ENCODE results near the gene KCTD13. TPM values are rescaled to one million over a fixed set of nuclear protein-coding genes. Genes with fewer than 3 reads are reported as not detected.
A peak's percentile ranks its signal among the peaks of the same experiment; 100 is the strongest.

Gene KCTD13
- total and polyA plus RNA-seq, 5 donors from 2014 or later = 7.0 to 52.3 (median 11.5) TPM

DNA sequence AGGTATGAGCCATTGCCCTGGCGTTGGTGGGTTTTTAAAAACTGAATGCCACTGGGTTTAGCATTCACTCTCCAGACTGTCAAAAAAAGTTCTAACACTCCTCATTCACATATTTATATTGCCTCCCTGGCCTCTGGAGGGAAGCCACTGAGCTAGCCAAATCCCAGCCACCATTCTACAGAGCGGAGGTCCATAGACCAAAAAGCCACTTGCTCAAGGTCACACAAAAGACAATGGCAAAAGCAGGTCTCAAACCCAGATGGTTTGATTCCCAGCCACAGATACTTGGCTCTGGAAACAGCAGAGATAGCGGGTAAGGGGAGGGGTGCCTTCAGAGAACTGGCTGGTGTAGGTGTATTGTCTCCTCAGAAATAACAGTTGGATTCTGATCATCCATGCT lies 45.0 kb downstream of the KCTD13 start:
- H3K4me1 Mint-ChIP-seq = peaks cover 0 to 15% (median 7%) of the 10 kb centered on the region in 4 donors
- H3K4me3 Mint-ChIP-seq = no peak overlapping the region
- DNase-seq = no peak
- H3K4me1 ChIP-seq (ENCODE audit: control insufficient read depth, insufficient read depth, low read length, poor library complexity, severe bottlenecking) = peaks cover 16% of the 10 kb centered on the region
- no peak for ATAC-seq (ENCODE audit: low read depth in 2 of 2)
- no peaks in the 10 kb centered on the region for H3K36me3 Mint-ChIP-seq
- H3K9me3 ChIP-seq (ENCODE audit: control insufficient read depth in 2 of 2, low read length in 2 of 2) = no peaks in the 10 kb centered on the region
- H3K27me3 ChIP-seq (ENCODE audit: control insufficient read depth, insufficient read depth, low read length) = peaks cover 6% of the 10 kb centered on the region
- H3K9me3 Mint-ChIP-seq = peaks cover 0 to 5% (median 0%) of the 10 kb centered on the region in 7 donors
- H3K27ac Mint-ChIP-seq = no peak overlapping the region
- no peak overlapping the region for H3K27ac ChIP-seq (ENCODE audit: insufficient read depth, low read length, poor library complexity, severe bottlenecking)
- H3K27me3 Mint-ChIP-seq = peaks cover 36% of the 10 kb centered on the region
- H3K4me3 ChIP-seq (ENCODE audit: low read depth, low read length) = no peak overlapping the region
- H3K36me3 ChIP-seq (ENCODE audit: control insufficient read depth, insufficient read depth, low read length) = no peaks in the 10 kb centered on the region

DNA sequence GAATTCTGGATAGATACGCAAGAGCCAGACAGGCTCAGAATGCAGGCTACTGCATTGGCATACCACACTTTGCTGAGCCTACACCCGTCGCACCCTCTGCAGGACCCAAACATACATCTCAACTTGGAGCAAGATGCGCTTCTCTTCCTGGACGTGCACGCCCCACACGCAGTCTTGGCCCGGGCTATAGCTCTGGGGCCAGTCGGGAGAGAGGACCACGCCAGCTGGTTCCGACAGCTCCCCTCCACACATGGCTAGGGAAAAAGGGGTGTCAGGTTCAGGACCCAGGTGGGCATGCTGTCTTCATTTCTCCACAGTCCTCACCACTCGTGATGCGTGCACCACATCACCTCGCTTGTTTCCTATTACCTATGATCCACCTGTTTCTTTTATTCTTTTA lies 47.9 kb downstream of the KCTD13 start:
- Mint-ChIP-seq H3K9me3 (peaks cover 0 to 3% (median 0%) of the 10 kb centered on the region in 7 donors), H3K36me3 (no peaks in the 10 kb centered on the region), H3K27ac (no peak overlapping the region), H3K27me3 (peaks cover 53% of the 10 kb centered on the region), H3K4me1 (peaks cover 0 to 19% (median 7%) of the 10 kb centered on the region in 4 donors), H3K4me3 (peak overlapping the region in 2 of 4 donors; percentile 21 to 50)
- Histone ChIP-seq H3K4me3 (ENCODE audit: low read depth, low read length) (no peak overlapping the region), H3K4me1 (ENCODE audit: control insufficient read depth, insufficient read depth, low read length, poor library complexity, severe bottlenecking) (peaks cover 16% of the 10 kb centered on the region), H3K27me3 (ENCODE audit: control insufficient read depth, insufficient read depth, low read length) (peaks cover 6% of the 10 kb centered on the region), H3K9me3 (ENCODE audit: control insufficient read depth in 2 of 2, low read length in 2 of 2) (no peaks in the 10 kb centered on the region), H3K27ac (ENCODE audit: insufficient read depth, low read length, poor library complexity, severe bottlenecking) (no peak overlapping the region), H3K36me3 (ENCODE audit: control insufficient read depth, insufficient read depth, low read length) (no peaks in the 10 kb centered on the region)
- no peak for ATAC-seq (ENCODE audit: low read depth in 2 of 2)
- DNase-seq = no peak

DNA sequence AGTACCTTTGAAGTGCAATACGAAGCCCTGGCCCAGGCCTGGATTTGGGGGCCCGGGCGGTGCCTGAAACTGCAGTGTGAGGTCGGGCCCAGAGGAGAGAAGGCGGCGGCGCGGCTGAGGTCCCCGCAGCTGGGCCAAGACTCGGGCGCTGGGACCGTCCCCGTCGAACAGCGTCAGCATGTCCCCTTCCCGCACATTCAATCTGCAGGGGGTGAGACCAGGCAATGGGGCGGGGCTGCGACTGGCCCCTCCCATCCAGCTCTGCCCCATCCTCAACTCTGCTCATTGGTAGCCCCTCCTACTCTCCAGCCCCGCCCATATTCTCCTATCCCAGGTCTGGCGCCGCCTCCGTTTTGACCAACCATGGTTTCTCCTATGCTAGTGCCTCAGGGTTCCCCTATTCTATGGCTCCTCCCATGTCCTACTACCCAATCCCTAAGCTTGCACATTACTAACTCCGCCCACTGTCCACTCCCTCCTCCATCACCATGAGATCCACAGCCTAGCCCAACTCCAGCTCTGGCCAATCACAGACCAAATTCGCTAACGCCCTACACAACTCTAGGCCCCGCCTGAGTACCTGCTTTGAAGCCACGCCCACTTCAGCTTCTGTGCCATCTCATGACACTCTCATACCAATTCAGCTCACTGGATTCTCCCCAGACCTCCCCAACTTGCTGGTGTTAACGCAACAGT lies 48.6 kb downstream of the KCTD13 start:
- no peaks in the 10 kb centered on the region for H3K36me3 ChIP-seq (ENCODE audit: control insufficient read depth, insufficient read depth, low read length)
- DNase-seq (peak; percentile 25 to 71 (median 44)), ATAC-seq (ENCODE audit: low read depth in 2 of 2) (peak; percentile 43 to 44)
- peak overlapping the region in 3 of 4 donors; percentile 21 to 77 (median 69) for H3K4me3 Mint-ChIP-seq
- H3K9me3 Mint-ChIP-seq = peaks cover 0 to 2% (median 0%) of the 10 kb centered on the region in 7 donors
- peak overlapping the region; percentile 31 for H3K4me3 ChIP-seq (ENCODE audit: low read depth, low read length)
- H3K36me3 Mint-ChIP-seq = no peaks in the 10 kb centered on the region
- H3K4me1 Mint-ChIP-seq = peaks cover 0 to 19% (median 7%) of the 10 kb centered on the region in 4 donors
- H3K27ac Mint-ChIP-seq = peak overlapping the region in 2 of 3 donors; percentile 31 to 39
- H3K27me3 Mint-ChIP-seq = peaks cover 53% of the 10 kb centered on the region
- no peak overlapping the region for H3K27ac ChIP-seq (ENCODE audit: insufficient read depth, low read length, poor library complexity, severe bottlenecking)
- H3K9me3 ChIP-seq (ENCODE audit: control insufficient read depth in 2 of 2, low read length in 2 of 2) = no peaks in the 10 kb centered on the region
- H3K4me1 ChIP-seq (ENCODE audit: control insufficient read depth, insufficient read depth, low read length, poor library complexity, severe bottlenecking) = peaks cover 16% of the 10 kb centered on the region
- peaks cover 6% of the 10 kb centered on the region for H3K27me3 ChIP-seq (ENCODE audit: control insufficient read depth, insufficient read depth, low read length)

DNA sequence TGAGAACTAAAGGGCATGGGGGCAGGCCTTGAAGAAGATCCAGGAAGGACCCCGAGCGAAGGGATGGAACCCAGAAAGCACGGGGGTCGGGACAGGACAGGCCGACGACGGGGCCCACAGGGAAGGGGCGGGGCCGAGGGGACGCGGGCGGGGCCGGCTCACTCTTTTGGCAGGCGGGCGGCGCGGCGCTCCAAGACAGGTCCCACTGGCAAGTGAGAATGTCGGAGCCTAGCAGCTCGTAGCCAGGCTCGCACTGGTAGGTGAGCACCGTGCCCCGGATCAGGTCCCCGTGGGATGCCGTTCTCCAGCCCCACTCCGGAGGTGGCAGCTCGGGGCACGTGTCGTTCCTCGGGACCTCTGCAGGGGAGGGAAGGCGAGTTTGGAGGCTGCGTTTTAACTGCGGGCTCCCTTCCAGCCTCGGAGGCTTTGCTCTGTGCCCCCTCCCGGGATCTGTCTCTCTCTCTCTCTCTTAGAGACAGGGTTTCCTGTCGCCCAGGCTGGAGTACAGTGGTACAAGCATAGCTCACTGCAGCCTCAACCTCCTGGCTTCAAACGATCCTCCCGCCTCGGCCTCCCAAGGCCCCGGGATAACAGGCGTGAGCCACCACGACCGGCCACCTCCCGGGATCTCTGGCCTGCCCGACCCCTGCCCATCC lies 49.3 kb downstream of the KCTD13 start:
- H3K4me3 ChIP-seq (ENCODE audit: low read depth, low read length) = no peak overlapping the region
- Mint-ChIP-seq H3K4me1 (peaks cover 0 to 19% (median 7%) of the 10 kb centered on the region in 4 donors), H3K27ac (no peak overlapping the region), H3K9me3 (peaks cover 0 to 2% (median 0%) of the 10 kb centered on the region in 7 donors), H3K4me3 (peak overlapping the region in 3 of 4 donors; percentile 69 to 83 (median 77)), H3K36me3 (no peaks in the 10 kb centered on the region), H3K27me3 (peaks cover 53% of the 10 kb centered on the region)
- DNase-seq (peak in 1 of 3 donors; percentile 27), ATAC-seq (ENCODE audit: low read depth in 2 of 2) (peak; percentile 14 to 22)
- H3K4me1 ChIP-seq (ENCODE audit: control insufficient read depth, insufficient read depth, low read length, poor library complexity, severe bottlenecking) = peaks cover 16% of the 10 kb centered on the region
- peaks cover 6% of the 10 kb centered on the region for H3K27me3 ChIP-seq (ENCODE audit: control insufficient read depth, insufficient read depth, low read length)
- H3K36me3 ChIP-seq (ENCODE audit: control insufficient read depth, insufficient read depth, low read length) = no peaks in the 10 kb centered on the region
- H3K27ac ChIP-seq (ENCODE audit: insufficient read depth, low read length, poor library complexity, severe bottlenecking) = no peak overlapping the region
- no peaks in the 10 kb centered on the region for H3K9me3 ChIP-seq (ENCODE audit: control insufficient read depth in 2 of 2, low read length in 2 of 2)

DNA sequence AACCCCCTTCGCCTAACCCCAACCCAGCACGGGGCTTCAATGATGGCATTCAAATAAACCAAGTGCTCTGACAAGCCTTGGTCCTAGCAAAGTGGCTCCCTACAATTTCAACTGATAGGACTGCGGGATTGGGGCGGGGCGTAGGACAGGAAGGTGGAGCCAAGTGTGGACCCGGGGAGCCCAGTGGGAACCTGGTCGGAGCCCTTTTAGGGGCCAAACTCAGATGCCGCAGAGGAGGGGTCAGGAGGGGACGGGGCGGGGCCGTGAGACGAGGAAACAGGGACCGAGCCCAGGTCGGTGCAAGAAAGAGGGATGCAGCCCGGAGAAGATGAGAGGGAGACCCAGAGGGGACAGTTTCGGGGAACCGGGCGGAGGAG lies 49.8 kb downstream of the KCTD13 start:
- H3K36me3 Mint-ChIP-seq = no peaks in the 10 kb centered on the region
- H3K4me1 Mint-ChIP-seq = peaks cover 0 to 19% (median 7%) of the 10 kb centered on the region in 4 donors
- ATAC-seq (ENCODE audit: low read depth in 2 of 2) (peak in 1 of 2 donors; percentile 6), DNase-seq (no peak)
- peaks cover 52% of the 10 kb centered on the region for H3K27me3 Mint-ChIP-seq
- Histone ChIP-seq H3K9me3 (ENCODE audit: control insufficient read depth in 2 of 2, low read length in 2 of 2) (no peaks in the 10 kb centered on the region), H3K4me3 (ENCODE audit: low read depth, low read length) (no peak overlapping the region), H3K36me3 (ENCODE audit: control insufficient read depth, insufficient read depth, low read length) (no peaks in the 10 kb centered on the region), H3K4me1 (ENCODE audit: control insufficient read depth, insufficient read depth, low read length, poor library complexity, severe bottlenecking) (peaks cover 16% of the 10 kb centered on the region), H3K27ac (ENCODE audit: insufficient read depth, low read length, poor library complexity, severe bottlenecking) (no peak overlapping the region), H3K27me3 (ENCODE audit: control insufficient read depth, insufficient read depth, low read length) (peaks cover 6% of the 10 kb centered on the region)
- peak overlapping the region in 1 of 3 donors; percentile 27 for H3K27ac Mint-ChIP-seq
- H3K9me3 Mint-ChIP-seq = peaks cover 0 to 2% (median 0%) of the 10 kb centered on the region in 7 donors
- H3K4me3 Mint-ChIP-seq = peak overlapping the region in 3 of 4 donors; percentile 69 to 83 (median 77)

DNA sequence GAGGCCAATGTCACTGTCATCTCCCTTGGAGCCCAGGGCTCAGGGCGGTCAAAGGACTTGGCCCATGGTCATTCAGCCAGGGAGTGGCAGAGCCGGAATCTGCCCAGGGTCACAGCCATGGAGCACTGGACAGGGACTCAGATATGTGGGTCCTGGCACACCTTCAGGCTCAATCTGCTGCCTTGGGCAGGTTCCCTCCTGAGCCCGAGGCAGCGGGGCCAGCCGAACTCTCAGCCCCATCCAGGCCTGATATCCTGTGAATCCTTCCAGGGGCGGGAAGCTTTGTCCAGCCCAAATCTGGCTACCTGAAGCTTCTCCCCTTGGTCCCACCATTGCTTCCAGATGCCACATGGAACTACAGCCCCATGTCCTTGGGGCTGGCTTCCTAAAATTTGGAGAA lies 50.8 kb downstream of the KCTD13 start:
- Histone ChIP-seq H3K27me3 (ENCODE audit: control insufficient read depth, insufficient read depth, low read length) (peaks cover 6% of the 10 kb centered on the region), H3K4me1 (ENCODE audit: control insufficient read depth, insufficient read depth, low read length, poor library complexity, severe bottlenecking) (peaks cover 16% of the 10 kb centered on the region), H3K27ac (ENCODE audit: insufficient read depth, low read length, poor library complexity, severe bottlenecking) (no peak overlapping the region), H3K36me3 (ENCODE audit: control insufficient read depth, insufficient read depth, low read length) (no peaks in the 10 kb centered on the region), H3K4me3 (ENCODE audit: low read depth, low read length) (no peak overlapping the region), H3K9me3 (ENCODE audit: control insufficient read depth in 2 of 2, low read length in 2 of 2) (no peaks in the 10 kb centered on the region)
- Mint-ChIP-seq H3K27me3 (peaks cover 47% of the 10 kb centered on the region), H3K27ac (no peak overlapping the region), H3K4me1 (peaks cover 0 to 19% (median 7%) of the 10 kb centered on the region in 4 donors), H3K9me3 (peaks cover 0 to 2% (median 0%) of the 10 kb centered on the region in 7 donors), H3K4me3 (no peak overlapping the region), H3K36me3 (no peaks in the 10 kb centered on the region)
- DNase-seq (no peak), ATAC-seq (ENCODE audit: low read depth in 2 of 2) (no peak)

DNA sequence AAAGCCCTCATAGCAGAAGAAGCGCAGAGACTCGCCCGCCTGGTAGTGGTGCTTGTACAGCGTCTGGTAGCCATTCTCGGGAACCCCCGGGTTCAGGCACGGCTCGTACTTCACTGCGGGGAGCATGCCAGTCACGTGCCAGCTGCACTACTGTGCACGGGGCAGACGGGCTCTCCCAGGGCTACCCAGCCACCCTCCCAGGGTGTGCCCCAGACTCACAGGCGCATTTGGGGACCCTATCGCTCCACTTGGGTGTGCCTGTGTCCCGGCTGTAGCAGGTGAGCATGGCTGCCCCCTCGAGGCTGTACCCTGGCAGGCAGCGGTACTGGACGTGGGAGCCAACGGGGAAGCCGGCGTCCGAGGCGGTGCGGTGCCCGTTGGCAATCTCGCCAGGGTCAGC lies 52.7 kb downstream of the KCTD13 start:
- Histone ChIP-seq H3K9me3 (ENCODE audit: control insufficient read depth in 2 of 2, low read length in 2 of 2) (no peaks in the 10 kb centered on the region), H3K36me3 (ENCODE audit: control insufficient read depth, insufficient read depth, low read length) (no peaks in the 10 kb centered on the region), H3K27ac (ENCODE audit: insufficient read depth, low read length, poor library complexity, severe bottlenecking) (no peak overlapping the region), H3K4me3 (ENCODE audit: low read depth, low read length) (no peak overlapping the region), H3K27me3 (ENCODE audit: control insufficient read depth, insufficient read depth, low read length) (peaks cover 6% of the 10 kb centered on the region), H3K4me1 (ENCODE audit: control insufficient read depth, insufficient read depth, low read length, poor library complexity, severe bottlenecking) (peaks cover 16% of the 10 kb centered on the region)
- peaks cover 0 to 2% (median 0%) of the 10 kb centered on the region in 7 donors for H3K9me3 Mint-ChIP-seq
- H3K4me1 Mint-ChIP-seq = peaks cover 0 to 19% (median 7%) of the 10 kb centered on the region in 4 donors
- peaks cover 36% of the 10 kb centered on the region for H3K27me3 Mint-ChIP-seq
- H3K36me3 Mint-ChIP-seq = no peaks in the 10 kb centered on the region
- peak overlapping the region in 1 of 3 donors; percentile 26 for H3K27ac Mint-ChIP-seq
- no peak for DNase-seq
- H3K4me3 Mint-ChIP-seq = no peak overlapping the region
- ATAC-seq (ENCODE audit: low read depth in 2 of 2) = no peak

Measured in CD4-positive, CD25-positive, alpha-beta regulatory T cell (primary cell).